GM23338 (cell line): ENCODE data around the gene CRK. TPM values are rescaled to one million over a fixed set of nuclear protein-coding genes. Genes with fewer than 3 reads are reported as not detected.

Experiments used
- ATAC-seq: fragments of 200-7000 bp; cut with Tn5 transposase; 3 replicates; pipeline ENCODE4 v1.9.1; 2020
- DNase-seq: peaks from one replicate; pipeline ENCODE4 v3.0.0-alpha.2; 2015; ENCODE audit warnings: low spot score
- H2AFZ ChIP-seq: fragments of 200-600 bp; sonication (generic); 2 replicates; pipeline ENCODE4 v1.8.0; 2016; ENCODE audit warnings: antibody characterized with exemption, mild to moderate bottlenecking, moderate library complexity
- H3F3A ChIP-seq: fragments of 200-600 bp; sonication (generic); replicated peaks from 2 replicates; pipeline ENCODE4 v1.8.0; 2017; ENCODE audit warnings: antibody characterized with exemption, mixed run types, low read depth
- H3K27ac ChIP-seq: fragments of 200-600 bp; sonication (generic); 2 replicates; pipeline ENCODE4 v1.6.1; 2016; ENCODE audit warnings: low read depth
- H3K27me3 ChIP-seq: fragments of 200-600 bp; sonication (generic); 2 replicates; pipeline ENCODE4 v1.8.0; 2016; ENCODE audit warnings: mild to moderate bottlenecking, mixed run types, moderate library complexity; ENCODE audit not compliant: insufficient read depth
- H3K36me3 ChIP-seq: fragments of 200-600 bp; sonication (generic); 2 replicates; pipeline ENCODE4 v1.8.0; 2016; ENCODE audit warnings: mild to moderate bottlenecking; ENCODE audit not compliant: insufficient read depth
- H3K4me1 ChIP-seq: fragments of 200-600 bp; sonication (generic); 2 replicates; pipeline ENCODE4 v1.8.0; 2016; ENCODE audit warnings: mild to moderate bottlenecking, moderate library complexity; ENCODE audit not compliant: insufficient read depth
- H3K4me2 ChIP-seq: fragments of 200-600 bp; sonication (generic); 2 replicates; pipeline ENCODE4 v1.7.1; 2017; ENCODE audit warnings: mixed run types
- H3K4me3 ChIP-seq: fragments of 200-600 bp; sonication (generic); 2 replicates; pipeline ENCODE4 v1.6.1; 2016; ENCODE audit warnings: mixed run types
- H3K79me2 ChIP-seq: fragments of 200-600 bp; sonication (generic); replicated peaks from 2 replicates; pipeline ENCODE4 v1.8.0; 2017; ENCODE audit warnings: mild to moderate bottlenecking; ENCODE audit not compliant: insufficient read depth
- H3K9me2 ChIP-seq: fragments of 200-600 bp; sonication (generic); 2 replicates; pipeline ENCODE4 v1.8.0; 2017; ENCODE audit not compliant: insufficient read depth
- H4K20me1 ChIP-seq: fragments of 200-600 bp; sonication (generic); replicated peaks from 2 replicates; pipeline ENCODE4 v1.8.0; 2017; ENCODE audit warnings: mild to moderate bottlenecking; ENCODE audit not compliant: insufficient read depth
- H3K27ac Mint-ChIP-seq: 2 replicates; pipeline ENCODE4 v1.8.0; 2020; ENCODE audit warnings: inconsistent platforms, mild to moderate bottlenecking, moderate library complexity, mixed read lengths
- H3K27me3 Mint-ChIP-seq: 3 replicates; pipeline ENCODE4 v1.8.0; 2022; ENCODE audit warnings: low read depth, mild to moderate bottlenecking, moderate library complexity, mixed read lengths, inconsistent platforms; ENCODE audit not compliant: insufficient read depth, poor library complexity
- H3K36me3 Mint-ChIP-seq: 3 replicates; pipeline ENCODE4 v1.8.0; 2021; ENCODE audit warnings: low read depth, mild to moderate bottlenecking, inconsistent platforms, moderate library complexity, mixed read lengths
- H3K4me1 Mint-ChIP-seq: 3 replicates; pipeline ENCODE4 v1.8.0; 2020; ENCODE audit warnings: mild to moderate bottlenecking, inconsistent platforms, mixed read lengths
- H3K4me3 Mint-ChIP-seq: 3 replicates; pipeline ENCODE4 v1.8.0; 2021; ENCODE audit warnings: moderate library complexity, mild to moderate bottlenecking, inconsistent platforms, mixed read lengths
- H3K9me3 Mint-ChIP-seq: 3 replicates; pipeline ENCODE4 v1.8.0; 2020; ENCODE audit warnings: moderate library complexity, mild to moderate bottlenecking, inconsistent platforms, mixed read lengths
- CREB1 ChIP-seq: fragments of 250-450 bp; sonication (Bioruptor Pico); IDR thresholded peaks from 2 replicates; pipeline ENCODE4 v1.5.0; 2020; ENCODE audit warnings: low read depth, mild to moderate bottlenecking, moderate library complexity
- EZH2 ChIP-seq: fragments of 200-600 bp; sonication (generic); IDR thresholded peaks from one replicate; pipeline ENCODE4 v1.8.0; 2017; ENCODE audit warnings: antibody characterized with exemption, mild to moderate bottlenecking, low read depth; ENCODE audit not compliant: unreplicated experiment
- JUNB ChIP-seq: IDR thresholded peaks from one replicate; pipeline ENCODE4 v1.6.1; 2016; ENCODE audit warnings: antibody characterized with exemption; ENCODE audit not compliant: unreplicated experiment
- NANOG ChIP-seq: IDR thresholded peaks from 2 replicates; pipeline ENCODE4 v1.6.1; 2016; ENCODE audit warnings: antibody characterized with exemption, borderline replicate concordance
- POLR2AphosphoS5 ChIP-seq: IDR thresholded peaks from 2 replicates; pipeline ENCODE4 v1.6.1; 2016; ENCODE audit warnings: antibody characterized with exemption, low read depth
- STAT1 ChIP-seq: IDR thresholded peaks from one replicate; pipeline ENCODE4 v1.6.1; 2016; ENCODE audit warnings: antibody characterized with exemption; ENCODE audit not compliant: unreplicated experiment
- polyA plus RNA-seq: library from polyadenylated mRNA; unstranded; fragments of >200 nt; fragmentation: Nextera tagmentation; extraction: Ambion mirVana; gene quantifications from 2 replicates; pipeline ENCODE4 v1.2.1, GENCODE V29; 2016
- total RNA-seq: library from RNA; depleted of rRNA; stranded (reverse); fragments of >200 nt; shearing (Covaris generic); gene quantifications from 2 replicates; pipeline ENCODE4 v1.2.3, GENCODE V29; 2014
- TF ChIP-seq, protein P1 (sequence below), 2 experiments: fragments of 200-600 bp in 1 of 2; sonication (generic) in 1 of 2; conservative IDR thresholded peaks; 2 replicates each; pipeline versions ENCODE4 v1.5.1 to v1.6.1; 2016 to 2017; ENCODE audit warnings: antibody characterized with exemption in 2 of 2, low read depth in 2 of 2, mild to moderate bottlenecking in 2 of 2, moderate library complexity in 1 of 2
- TF ChIP-seq, protein P2 (sequence below): IDR thresholded peaks from 2 replicates; pipeline ENCODE4 v1.6.1; 2016; ENCODE audit warnings: antibody characterized with exemption
- TF ChIP-seq, protein P3 (sequence below): IDR thresholded peaks from one replicate; pipeline ENCODE4 v1.6.1; 2018; ENCODE audit warnings: antibody characterized with exemption; ENCODE audit not compliant: unreplicated experiment

The CRK gene
- total and polyA plus RNA-seq, 2 experiments from 2014 or later, result 32.6 to 59.8 TPM

DNA sequence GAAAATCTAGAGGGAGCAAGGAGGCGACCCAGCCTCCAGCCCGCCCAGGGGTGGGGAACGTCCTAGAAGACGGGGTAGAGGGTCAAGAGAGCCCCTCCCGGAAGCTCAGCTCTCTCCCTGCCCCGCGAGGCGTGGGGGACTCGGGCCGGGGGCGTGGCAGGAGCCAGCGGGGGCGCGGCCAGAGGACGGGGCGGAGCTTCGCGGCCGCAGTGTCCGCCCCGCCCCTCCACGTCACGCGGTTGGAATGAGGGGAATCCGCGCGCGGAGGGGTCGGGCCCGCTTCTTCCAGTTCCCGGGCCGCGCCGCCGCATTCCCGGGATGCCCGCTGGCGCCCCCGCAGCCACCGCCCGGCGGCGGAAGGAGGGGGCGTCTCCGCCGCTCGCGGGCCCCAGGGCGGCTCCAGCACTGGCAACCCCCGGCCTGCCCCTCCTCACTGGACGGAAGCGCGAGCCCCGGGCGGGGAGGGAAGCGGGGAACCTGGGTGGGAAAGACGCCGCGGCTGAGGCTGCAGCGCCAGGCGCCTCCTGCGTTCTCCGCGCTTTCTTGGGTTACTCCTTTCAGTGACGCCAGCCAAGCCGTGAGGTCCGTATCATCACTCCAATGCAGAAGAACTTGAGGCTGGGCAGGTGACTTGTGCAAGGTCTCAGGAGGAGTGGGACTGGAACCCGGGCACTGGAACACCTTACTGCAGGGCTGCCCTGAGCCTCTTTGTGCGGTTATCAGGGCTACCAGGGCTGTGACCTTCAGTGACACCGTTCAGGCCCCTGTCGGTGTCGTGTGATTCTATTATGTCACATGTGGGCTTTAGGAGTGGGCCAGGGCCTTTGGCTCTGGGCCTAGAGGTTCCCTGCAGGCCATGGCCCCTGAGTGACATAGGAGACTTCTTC is 32.1 kb upstream of the CRK start (continued):
- peak; percentile 65 for TF ChIP-seq CREB1 (CRISPR knock-in tag)
- TF ChIP-seq NANOG, result no peak
- no peak for TF ChIP-seq JUNB
- TF ChIP-seq, protein P1, sequence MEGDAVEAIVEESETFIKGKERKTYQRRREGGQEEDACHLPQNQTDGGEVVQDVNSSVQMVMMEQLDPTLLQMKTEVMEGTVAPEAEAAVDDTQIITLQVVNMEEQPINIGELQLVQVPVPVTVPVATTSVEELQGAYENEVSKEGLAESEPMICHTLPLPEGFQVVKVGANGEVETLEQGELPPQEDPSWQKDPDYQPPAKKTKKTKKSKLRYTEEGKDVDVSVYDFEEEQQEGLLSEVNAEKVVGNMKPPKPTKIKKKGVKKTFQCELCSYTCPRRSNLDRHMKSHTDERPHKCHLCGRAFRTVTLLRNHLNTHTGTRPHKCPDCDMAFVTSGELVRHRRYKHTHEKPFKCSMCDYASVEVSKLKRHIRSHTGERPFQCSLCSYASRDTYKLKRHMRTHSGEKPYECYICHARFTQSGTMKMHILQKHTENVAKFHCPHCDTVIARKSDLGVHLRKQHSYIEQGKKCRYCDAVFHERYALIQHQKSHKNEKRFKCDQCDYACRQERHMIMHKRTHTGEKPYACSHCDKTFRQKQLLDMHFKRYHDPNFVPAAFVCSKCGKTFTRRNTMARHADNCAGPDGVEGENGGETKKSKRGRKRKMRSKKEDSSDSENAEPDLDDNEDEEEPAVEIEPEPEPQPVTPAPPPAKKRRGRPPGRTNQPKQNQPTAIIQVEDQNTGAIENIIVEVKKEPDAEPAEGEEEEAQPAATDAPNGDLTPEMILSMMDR (conservative IDR thresholded peaks at IDR 0.05; ENCODE audit: low read depth in 2 of 2), result no peak
- no peak for TF ChIP-seq STAT1
- TF ChIP-seq, protein P2, sequence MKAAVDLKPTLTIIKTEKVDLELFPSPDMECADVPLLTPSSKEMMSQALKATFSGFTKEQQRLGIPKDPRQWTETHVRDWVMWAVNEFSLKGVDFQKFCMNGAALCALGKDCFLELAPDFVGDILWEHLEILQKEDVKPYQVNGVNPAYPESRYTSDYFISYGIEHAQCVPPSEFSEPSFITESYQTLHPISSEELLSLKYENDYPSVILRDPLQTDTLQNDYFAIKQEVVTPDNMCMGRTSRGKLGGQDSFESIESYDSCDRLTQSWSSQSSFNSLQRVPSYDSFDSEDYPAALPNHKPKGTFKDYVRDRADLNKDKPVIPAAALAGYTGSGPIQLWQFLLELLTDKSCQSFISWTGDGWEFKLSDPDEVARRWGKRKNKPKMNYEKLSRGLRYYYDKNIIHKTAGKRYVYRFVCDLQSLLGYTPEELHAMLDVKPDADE, result no peak

DNA sequence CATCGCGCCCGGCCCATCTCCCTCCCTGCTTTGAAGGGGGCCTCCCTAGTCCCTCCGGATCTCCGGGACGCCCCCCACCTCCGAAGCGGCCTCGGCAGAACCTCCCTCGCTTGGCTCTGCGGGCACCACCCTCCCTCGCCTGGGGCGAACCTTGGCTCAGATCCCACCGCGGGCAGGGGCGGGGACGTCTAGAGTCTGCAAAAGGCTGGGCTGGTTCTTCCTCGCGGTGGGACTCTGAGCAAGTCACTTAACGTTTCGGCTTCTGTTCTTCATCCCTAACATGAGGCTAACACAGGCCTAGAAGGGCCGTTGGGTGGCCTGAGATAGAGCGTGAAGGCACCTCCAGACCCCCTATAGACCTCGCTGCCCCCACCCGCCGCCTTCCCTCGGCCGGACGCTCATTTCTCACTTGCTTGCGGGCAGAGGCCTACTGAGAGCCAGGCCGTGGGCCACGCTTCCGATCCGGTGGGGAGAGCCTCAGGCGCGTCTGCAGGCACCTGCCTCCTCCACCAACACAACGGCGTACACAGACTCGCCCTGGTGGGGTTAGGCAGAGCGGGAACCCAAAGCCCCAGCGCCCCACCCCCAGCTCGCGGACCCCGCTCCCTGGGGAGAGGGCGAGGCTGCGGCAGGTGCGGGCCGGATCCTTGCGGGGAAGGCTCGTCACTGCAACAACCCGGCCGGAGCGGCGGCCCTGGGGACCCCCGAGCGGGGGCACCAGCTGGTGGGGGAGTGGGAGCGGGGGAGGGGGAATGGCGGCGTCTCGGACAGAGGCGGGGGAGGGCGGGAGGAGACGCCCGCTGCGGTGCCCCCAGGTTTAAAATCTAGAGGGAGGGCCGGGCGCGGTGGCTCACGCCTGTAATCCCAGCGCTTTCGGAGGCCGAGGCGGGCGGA is 31.0 kb upstream of the CRK start:
- no peaks in the 10 kb centered on the region; the same call in 1 of the 2 replicates for H4K20me1 ChIP-seq
- no peak overlapping the region for H3K27ac ChIP-seq
- Mint-ChIP-seq H3K4me3 (peak overlapping the region; percentile 78), H3K36me3 (peaks cover 13% of the 10 kb centered on the region; the same call in 2 of the 3 replicates), H3K27me3 (peaks cover 51% of the 10 kb centered on the region), H3K27ac (no peak overlapping the region), H3K9me3 (no peaks in the 10 kb centered on the region; the same call in 2 of the 3 replicates), H3K4me1 (peaks cover 35% of the 10 kb centered on the region)
- H3K27me3 ChIP-seq, result peaks cover 42% of the 10 kb centered on the region
- ATAC-seq (peak; percentile 12), DNase-seq (peak; percentile 80)
- H3K4me2 ChIP-seq, result peak overlapping the region; percentile 85
- H3K36me3 ChIP-seq, result no peaks in the 10 kb centered on the region
- peaks cover 8% of the 10 kb centered on the region; the same call in 1 of the 2 replicates for H3K79me2 ChIP-seq
- no peaks in the 10 kb centered on the region for H3K9me2 ChIP-seq
- H2AFZ ChIP-seq, result no peak overlapping the region
- peaks cover 35% of the 10 kb centered on the region for H3F3A ChIP-seq
- peaks cover 19% of the 10 kb centered on the region for H3K4me1 ChIP-seq
- TF ChIP-seq POLR2AphosphoS5 (peak; percentile 20; the same call in 1 of the 2 replicates), EZH2 (peak; percentile 36)
- TF ChIP-seq, protein P3, sequence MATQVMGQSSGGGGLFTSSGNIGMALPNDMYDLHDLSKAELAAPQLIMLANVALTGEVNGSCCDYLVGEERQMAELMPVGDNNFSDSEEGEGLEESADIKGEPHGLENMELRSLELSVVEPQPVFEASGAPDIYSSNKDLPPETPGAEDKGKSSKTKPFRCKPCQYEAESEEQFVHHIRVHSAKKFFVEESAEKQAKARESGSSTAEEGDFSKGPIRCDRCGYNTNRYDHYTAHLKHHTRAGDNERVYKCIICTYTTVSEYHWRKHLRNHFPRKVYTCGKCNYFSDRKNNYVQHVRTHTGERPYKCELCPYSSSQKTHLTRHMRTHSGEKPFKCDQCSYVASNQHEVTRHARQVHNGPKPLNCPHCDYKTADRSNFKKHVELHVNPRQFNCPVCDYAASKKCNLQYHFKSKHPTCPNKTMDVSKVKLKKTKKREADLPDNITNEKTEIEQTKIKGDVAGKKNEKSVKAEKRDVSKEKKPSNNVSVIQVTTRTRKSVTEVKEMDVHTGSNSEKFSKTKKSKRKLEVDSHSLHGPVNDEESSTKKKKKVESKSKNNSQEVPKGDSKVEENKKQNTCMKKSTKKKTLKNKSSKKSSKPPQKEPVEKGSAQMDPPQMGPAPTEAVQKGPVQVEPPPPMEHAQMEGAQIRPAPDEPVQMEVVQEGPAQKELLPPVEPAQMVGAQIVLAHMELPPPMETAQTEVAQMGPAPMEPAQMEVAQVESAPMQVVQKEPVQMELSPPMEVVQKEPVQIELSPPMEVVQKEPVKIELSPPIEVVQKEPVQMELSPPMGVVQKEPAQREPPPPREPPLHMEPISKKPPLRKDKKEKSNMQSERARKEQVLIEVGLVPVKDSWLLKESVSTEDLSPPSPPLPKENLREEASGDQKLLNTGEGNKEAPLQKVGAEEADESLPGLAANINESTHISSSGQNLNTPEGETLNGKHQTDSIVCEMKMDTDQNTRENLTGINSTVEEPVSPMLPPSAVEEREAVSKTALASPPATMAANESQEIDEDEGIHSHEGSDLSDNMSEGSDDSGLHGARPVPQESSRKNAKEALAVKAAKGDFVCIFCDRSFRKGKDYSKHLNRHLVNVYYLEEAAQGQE, result no peak
- peak overlapping the region; percentile 65 for H3K4me3 ChIP-seq
